Mesendoderm (in vitro differentiated cells): Measurements from ENCODE around the gene S100A8.

Source experiments
- DNase-seq: peaks from one replicate; pipeline ENCODE4 v3.0.0; 2013
- H2AK5ac ChIP-seq: 2 replicates; pipeline ENCODE4 v1.6.1; 2013; ENCODE audit warnings: low read length, inconsistent platforms
- H2BK120ac ChIP-seq: 2 replicates; pipeline ENCODE4 v1.6.1; 2013; ENCODE audit warnings: low read depth, mild to moderate bottlenecking, low read length, moderate library complexity, mixed read lengths
- H2BK15ac ChIP-seq: replicated peaks from 2 replicates; pipeline ENCODE4 v1.6.1; 2013; ENCODE audit warnings: low read depth, mild to moderate bottlenecking, moderate library complexity
- H2BK5ac ChIP-seq: 2 replicates; pipeline ENCODE4 v1.6.1; 2013; ENCODE audit warnings: low read length, inconsistent platforms
- H3K18ac ChIP-seq: 2 replicates; pipeline ENCODE4 v1.6.1; 2013; ENCODE audit warnings: mild to moderate bottlenecking, low read length, mixed read lengths
- H3K23ac ChIP-seq: one replicate; pipeline ENCODE4 v1.6.1; 2013; ENCODE audit warnings: low read length
- H3K27ac ChIP-seq: 2 replicates; pipeline ENCODE4 v1.5.1; 2013; ENCODE audit warnings: low read depth, mild to moderate bottlenecking, inconsistent platforms, low read length, moderate library complexity
- H3K27me3 ChIP-seq: 2 replicates; pipeline ENCODE4 v1.6.1; 2013; ENCODE audit warnings: low read length, control low read depth, mild to moderate bottlenecking, inconsistent platforms; ENCODE audit not compliant: insufficient read depth, poor library complexity
- H3K36me3 ChIP-seq: 2 replicates; pipeline ENCODE4 v1.6.1; 2013; ENCODE audit warnings: low read length, inconsistent platforms; ENCODE audit not compliant: control insufficient read depth, insufficient read depth
- H3K4ac ChIP-seq: one replicate; pipeline ENCODE4 v1.6.1; 2013; ENCODE audit warnings: low read depth, mild to moderate bottlenecking, low read length, moderate library complexity
- H3K4me1 ChIP-seq: 2 replicates; pipeline ENCODE4 v1.6.1; 2013; ENCODE audit warnings: low read depth, low read length, inconsistent platforms; ENCODE audit not compliant: control insufficient read depth
- H3K4me2 ChIP-seq: 2 replicates; pipeline ENCODE4 v1.6.1; 2013; ENCODE audit warnings: low read length
- H3K4me3 ChIP-seq: 2 replicates; pipeline ENCODE4 v1.5.1; 2013; ENCODE audit warnings: mild to moderate bottlenecking, low read length
- H3K56ac ChIP-seq: one replicate; pipeline ENCODE4 v1.6.1; 2013; ENCODE audit warnings: low read length
- H3K79me1 ChIP-seq: 2 replicates; pipeline ENCODE4 v1.6.1; 2013; ENCODE audit warnings: low read length, inconsistent platforms
- H3K79me2 ChIP-seq: 2 replicates; pipeline ENCODE4 v1.6.1; 2013; ENCODE audit warnings: mild to moderate bottlenecking, low read length; ENCODE audit not compliant: control insufficient read depth, insufficient read depth
- H3K9ac ChIP-seq: 2 replicates; pipeline ENCODE4 v1.6.1; 2013; ENCODE audit warnings: low read length, inconsistent platforms
- H4K5ac ChIP-seq: one replicate; pipeline ENCODE4 v1.6.1; 2013; ENCODE audit warnings: low read length
- H4K8ac ChIP-seq: one replicate; pipeline ENCODE4 v1.6.1; 2013; ENCODE audit warnings: low read depth, mild to moderate bottlenecking, control low read depth, low read length, moderate library complexity
- WGBS: extraction: QIAGEN DNeasy Blood & Tissue Kit; methylation state at CpG from one replicate; pipeline ENCODE4 v1.1.7; 2013; ENCODE audit warnings: low lambda C conversion rate, missing lambda C conversion rate; ENCODE audit not compliant: insufficient coverage; ENCODE audit errors: extremely low coverage; 5-methylcytosine and 5-hydroxymethylcytosine counted together

Gene S100A8

GRCh38 chr1:153375511-153375910 is 15.4 kb downstream of the S100A8 start, which contains the start of gene S100A12:
S100A12 (minus strand) TSS chr1:153375621; CDS start chr1:153374592, 1,029 bp downstream.
- Histone ChIP-seq H3K36me3 (no peaks in the 10 kb centered on the region), H3K23ac (no peak within 1 kb of the TSS), H2BK5ac (no peak within 1 kb of the TSS), H3K56ac (no peak within 1 kb of the TSS), H2BK120ac (no peak within 1 kb of the TSS), H3K27ac (no peak within 1 kb of the TSS), H2AK5ac (no peak within 1 kb of the TSS), H3K79me1 (no peaks in the 10 kb centered on the region), H3K9ac (no peak within 1 kb of the TSS), H3K18ac (no peak within 1 kb of the TSS), H4K5ac (no peak within 1 kb of the TSS), H3K27me3 (no peaks in the 10 kb centered on the region), H3K79me2 (no peaks in the 10 kb centered on the region), H3K4me3 (no peak within 1 kb of the TSS), H4K8ac (no peak within 1 kb of the TSS), H3K4ac (no peak within 1 kb of the TSS), H2BK15ac (no peak within 1 kb of the TSS), H3K4me2 (no peak within 1 kb of the TSS), H3K4me1 (no peaks in the 10 kb centered on the region)
- no peak for DNase-seq
- WGBS, result no CpG with 5 or more reads among the region's 1 CpG

- Histone ChIP-seq H2BK120ac (no peak overlapping the region), H3K4me2 (no peak overlapping the region), H3K79me1 (no peaks in the 10 kb centered on the region), H2BK5ac (no peak overlapping the region), H4K5ac (no peak overlapping the region), H3K4me3 (no peak overlapping the region), H3K36me3 (no peaks in the 10 kb centered on the region), H3K4ac (no peak overlapping the region), H3K56ac (no peak overlapping the region), H3K9ac (no peak overlapping the region), H3K23ac (no peak overlapping the region), H3K79me2 (no peaks in the 10 kb centered on the region), H2AK5ac (no peak overlapping the region), H3K27ac (no peak overlapping the region), H3K27me3 (no peaks in the 10 kb centered on the region), H4K8ac (no peak overlapping the region), H3K18ac (no peak overlapping the region), H2BK15ac (no peak overlapping the region), H3K4me1 (no peaks in the 10 kb centered on the region)
- WGBS, result no CpG with 5 or more reads among the region's 2 CpGs
- DNase-seq, result no peak
Measured at GRCh38 chr1:153374071-153374470, 16.8 kb downstream of the S100A8 start.

- WGBS, result no CpG with 5 or more reads among the region's 2 CpGs
Measured at GRCh38 chr1:153372571-153372970, 18.3 kb downstream of the S100A8 start.

GRCh38 chr1:153371231-153371630 is 19.6 kb downstream of the S100A8 start:
- Histone ChIP-seq H3K27me3 (no peaks in the 10 kb centered on the region), H2AK5ac (no peak overlapping the region), H2BK120ac (no peak overlapping the region), H3K36me3 (no peaks in the 10 kb centered on the region), H3K4me3 (no peak overlapping the region), H3K9ac (no peak overlapping the region), H3K27ac (no peak overlapping the region), H3K23ac (no peak overlapping the region), H3K4me2 (no peak overlapping the region), H3K4ac (no peak overlapping the region), H4K5ac (no peak overlapping the region), H2BK15ac (no peak overlapping the region), H3K18ac (no peak overlapping the region), H3K79me2 (no peaks in the 10 kb centered on the region), H3K79me1 (no peaks in the 10 kb centered on the region), H3K56ac (no peak overlapping the region), H2BK5ac (no peak overlapping the region), H4K8ac (no peak overlapping the region), H3K4me1 (no peaks in the 10 kb centered on the region)
- DNase-seq, result no peak
- WGBS, result no CpG with 5 or more reads among the region's 1 CpG

More at GRCh38 chr1:153372571-153372970, 18.3 kb downstream of the S100A8 start:
- H2AK5ac ChIP-seq, result no peak overlapping the region
- no peaks in the 10 kb centered on the region for H3K36me3 ChIP-seq
- no peak for DNase-seq
- no peak overlapping the region for H2BK15ac ChIP-seq
- H3K4ac ChIP-seq, result no peak overlapping the region
- no peak overlapping the region for H3K4me3 ChIP-seq
- no peak overlapping the region for H4K5ac ChIP-seq
- H3K27ac ChIP-seq, result no peak overlapping the region
- no peak overlapping the region for H3K4me2 ChIP-seq
- H2BK5ac ChIP-seq, result no peak overlapping the region
- no peak overlapping the region for H3K56ac ChIP-seq
- H3K9ac ChIP-seq, result no peak overlapping the region
- H4K8ac ChIP-seq, result no peak overlapping the region
- no peaks in the 10 kb centered on the region for H3K79me1 ChIP-seq
- no peak overlapping the region for H3K23ac ChIP-seq
- H2BK120ac ChIP-seq, result no peak overlapping the region
- H3K18ac ChIP-seq, result no peak overlapping the region
- H3K4me1 ChIP-seq, result no peaks in the 10 kb centered on the region
- no peaks in the 10 kb centered on the region for H3K27me3 ChIP-seq
- no peaks in the 10 kb centered on the region for H3K79me2 ChIP-seq

- Histone ChIP-seq H3K4ac (no peak overlapping the region), H3K18ac (no peak overlapping the region), H3K27ac (no peak overlapping the region), H3K4me1 (no peaks in the 10 kb centered on the region), H3K79me2 (no peaks in the 10 kb centered on the region), H3K4me2 (no peak overlapping the region), H3K36me3 (no peaks in the 10 kb centered on the region), H4K8ac (no peak overlapping the region), H3K79me1 (no peaks in the 10 kb centered on the region), H3K56ac (no peak overlapping the region), H3K4me3 (no peak overlapping the region), H2AK5ac (no peak overlapping the region), H2BK120ac (no peak overlapping the region), H2BK5ac (no peak overlapping the region), H3K23ac (no peak overlapping the region), H2BK15ac (no peak overlapping the region), H4K5ac (no peak overlapping the region), H3K27me3 (no peaks in the 10 kb centered on the region), H3K9ac (no peak overlapping the region)
- DNase-seq, result no peak
- no CpG with 5 or more reads among the region's 3 CpGs for WGBS
Measured at GRCh38 chr1:153370146-153370545, 20.7 kb downstream of the S100A8 start.

GRCh38 chr1:153368495-153368894 is 22.4 kb downstream of the S100A8 start:
- no peak overlapping the region for H4K8ac ChIP-seq
- no peak overlapping the region for H3K4me3 ChIP-seq
- no peaks in the 10 kb centered on the region for H3K79me1 ChIP-seq
- no peaks in the 10 kb centered on the region for H3K36me3 ChIP-seq
- no peak overlapping the region for H3K9ac ChIP-seq
- no peak overlapping the region for H3K18ac ChIP-seq
- H2BK120ac ChIP-seq, result no peak overlapping the region
- H3K4ac ChIP-seq, result no peak overlapping the region
- DNase-seq, result no peak
- no peak overlapping the region for H3K4me2 ChIP-seq
- H2AK5ac ChIP-seq, result no peak overlapping the region
- no peak overlapping the region for H3K56ac ChIP-seq
- no CpG with 5 or more reads among the region's 2 CpGs for WGBS
- H3K23ac ChIP-seq, result no peak overlapping the region
- no peaks in the 10 kb centered on the region for H3K4me1 ChIP-seq
- no peak overlapping the region for H2BK15ac ChIP-seq
- no peaks in the 10 kb centered on the region for H3K27me3 ChIP-seq
- H3K27ac ChIP-seq, result no peak overlapping the region
- no peak overlapping the region for H2BK5ac ChIP-seq
- no peak overlapping the region for H4K5ac ChIP-seq
- H3K79me2 ChIP-seq, result no peaks in the 10 kb centered on the region
